ENCODE results near the gene LIN9. TPM values are rescaled to one million over a fixed set of nuclear protein-coding genes. Genes with fewer than 3 reads are reported as not detected.

Gene LIN9
- total and polyA plus RNA-seq, 2 of the 13 experiments (the other 11 are each of a cell fraction or from before 2014, with no cell fraction given), result 3.0 to 10.0 TPM

DNA sequence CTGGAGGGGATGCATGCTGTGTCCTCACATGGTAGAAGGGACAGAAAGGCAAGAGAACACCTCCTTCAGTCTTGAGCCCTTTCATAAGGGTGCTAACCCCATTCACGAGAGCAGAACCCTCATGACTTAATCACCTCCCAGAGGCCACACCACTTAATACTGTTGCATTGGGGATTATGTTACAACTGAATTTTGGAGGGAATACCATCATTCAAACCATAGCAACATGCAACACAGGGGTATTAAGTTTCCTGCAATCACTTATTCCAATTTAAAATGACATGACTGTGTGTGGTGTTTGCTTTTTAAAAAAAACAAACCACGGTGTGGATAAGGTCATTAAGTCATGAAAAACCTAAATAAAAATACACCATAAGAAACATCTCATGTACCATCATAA, 3.1 kb upstream of the LIN9 start (continued):
- TF ChIP-seq RBM39 (IDR thresholded peaks at IDR 0.05; ENCODE audit: low read depth, low read length, poor library complexity, severe bottlenecking), result no peak
- TF ChIP-seq, protein P1, sequence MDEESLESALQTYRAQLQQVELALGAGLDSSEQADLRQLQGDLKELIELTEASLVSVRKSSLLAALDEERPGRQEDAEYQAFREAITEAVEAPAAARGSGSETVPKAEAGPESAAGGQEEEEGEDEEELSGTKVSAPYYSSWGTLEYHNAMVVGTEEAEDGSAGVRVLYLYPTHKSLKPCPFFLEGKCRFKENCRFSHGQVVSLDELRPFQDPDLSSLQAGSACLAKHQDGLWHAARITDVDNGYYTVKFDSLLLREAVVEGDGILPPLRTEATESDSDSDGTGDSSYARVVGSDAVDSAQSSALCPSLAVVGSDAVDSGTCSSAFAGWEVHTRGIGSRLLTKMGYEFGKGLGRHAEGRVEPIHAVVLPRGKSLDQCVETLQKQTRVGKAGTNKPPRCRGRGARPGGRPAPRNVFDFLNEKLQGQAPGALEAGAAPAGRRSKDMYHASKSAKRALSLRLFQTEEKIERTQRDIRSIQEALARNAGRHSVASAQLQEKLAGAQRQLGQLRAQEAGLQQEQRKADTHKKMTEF (CRISPR knock-in tag; IDR thresholded peaks at IDR 0.05), result no peak

GRCh38 chr1:226311376-226311775, 2.4 kb upstream of the LIN9 start:
- no TSS peak for BruUV-seq (replicated peaks)
- H3K4me2 ChIP-seq (ENCODE audit: low read depth, low read length), result no peak overlapping the region
- FAIRE-seq (no peak), ATAC-seq (no peak), DNase-seq (ENCODE audit: low spot score) (no peak)
- no peak overlapping the region for H3K27ac ChIP-seq (ENCODE audit: extremely low read length, insufficient read depth, low read length)
- ChIA-PET POLR2A (no interaction called here), CTCF (ENCODE audit: low intra/inter-chr PET ratio, low total read pairs) (no interaction called here)
- no peaks in the 10 kb centered on the region for H3K27me3 ChIP-seq (ENCODE audit: control insufficient read depth in 1 of 2, insufficient read depth in 2 of 2, low read length in 2 of 2)
- H3K4me3 ChIP-seq (replicated peaks in 1 of 3; ENCODE audit: insufficient read depth in 1 of 3, low read depth in 2 of 3, low read length in 3 of 3), result no peak overlapping the region
- H3K9ac ChIP-seq (ENCODE audit: insufficient read depth, low read depth, low read length), result no peak overlapping the region
- TF ChIP-seq ZBTB37 (CRISPR knock-in tag; IDR thresholded peaks at IDR 0.05) (no peak), ZFP36L1 (CRISPR knock-in tag; IDR thresholded peaks at IDR 0.05) (no peak), NR2F2 (IDR thresholded peaks at IDR 0.05; ENCODE audit: borderline replicate concordance, low read depth) (no peak), ZNF383 (CRISPR knock-in tag; IDR thresholded peaks at IDR 0.05; ENCODE audit: borderline replicate concordance) (no peak), TFAP4 (IDR thresholded peaks at IDR 0.05; ENCODE audit: borderline replicate concordance, low read depth) (no peak), YEATS2 (CRISPR knock-in tag; IDR thresholded peaks at IDR 0.05; ENCODE audit: borderline replicate concordance) (no peak), MTA3 (CRISPR knock-in tag; IDR thresholded peaks at IDR 0.05) (no peak)
- TF ChIP-seq, protein P2, sequence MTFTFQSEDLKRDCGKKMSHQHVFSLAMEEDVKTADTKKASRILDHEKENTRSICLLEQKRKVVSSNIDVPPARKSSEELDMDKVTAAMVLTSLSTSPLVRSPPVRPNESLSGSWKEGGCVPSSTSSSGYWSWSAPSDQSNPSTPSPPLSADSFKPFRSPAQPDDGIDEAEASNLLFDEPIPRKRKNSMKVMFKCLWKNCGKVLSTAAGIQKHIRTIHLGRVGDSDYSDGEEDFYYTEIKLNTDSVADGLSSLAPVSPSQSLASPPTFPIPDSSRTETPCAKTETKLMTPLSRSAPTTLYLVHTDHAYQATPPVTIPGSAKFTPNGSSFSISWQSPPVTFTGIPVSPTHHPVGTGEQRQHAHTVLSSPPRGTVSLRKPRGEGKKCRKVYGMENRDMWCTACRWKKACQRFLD (CRISPR knock-in tag; IDR thresholded peaks at IDR 0.05; ENCODE audit: borderline replicate concordance), result no peak
- peaks cover 34% of the 10 kb centered on the region for H3K4me1 ChIP-seq (ENCODE audit: insufficient read depth, low read length)
- 83% methylated on average over 7 of the region's 7 CpGs for WGBS (ENCODE audit: low lambda C conversion rate)
- in situ Hi-C loops (cut with HindIII; ENCODE audit: extremely low pct_ligation_motif_present, low pct_unique_long_range_greater_than_20kb), result no loop called here
- H3K79me2 ChIP-seq (ENCODE audit: insufficient read depth, low read length), result peaks cover 19% of the 10 kb centered on the region
- no peaks in the 10 kb centered on the region for H3K9me3 ChIP-seq (ENCODE audit: low read length)
- intact Hi-C loops (cut with micrococcal nuclease; ENCODE audit: unreplicated experiment), result no loop called here
- no peaks in the 10 kb centered on the region for H4K20me1 ChIP-seq (ENCODE audit: insufficient read depth, low read length)
- no peaks in the 10 kb centered on the region for H3K36me3 ChIP-seq (replicated peaks in 1 of 2; ENCODE audit: control insufficient read depth in 1 of 2, insufficient read depth in 2 of 2, low read length in 2 of 2)
- no peak overlapping the region for H2AFZ ChIP-seq (ENCODE audit: low read length)
